IMR-90 (cell line): ENCODE results near the gene ACACA. TPM values are rescaled to one million over a fixed set of nuclear protein-coding genes. Genes with fewer than 3 reads are reported as not detected.

Source experiments
- ATAC-seq: fragments of 200-7000 bp; cut with Tn5 transposase; 2 replicates; pipeline ENCODE4 v1.9.1; 2020; ENCODE audit warnings: low read depth, mild to moderate bottlenecking, moderate library complexity
- BruUV-seq: library from RNA; stranded (reverse); fragments of 400-500 nt; replicated peaks from 2 replicates; lab custom pipeline; 2021; lab: Mats Ljungman, UMichigan
- CTCF ChIA-PET: fragments of 300-600 bp; formaldehyde crosslinking; extraction: SDS; loops from one replicate; lab custom pipeline; 2021; ENCODE audit warnings: antibody characterized with exemption; lab: Yijun Ruan, JAX
- POLR2A ChIA-PET: fragments of 300-600 bp; sonication (Branson Sonifier 250); formaldehyde crosslinking; loops from one replicate; lab custom pipeline; 2022; ENCODE audit warnings: antibody characterized with exemption; ENCODE audit not compliant: unreplicated experiment; lab: Charles Lee
- DNase-seq: peaks from one replicate; pipeline ENCODE4 v3.0.0; 2013
- H2AFZ ChIP-seq: replicated peaks from 2 replicates; pipeline ENCODE3; 2013; ENCODE audit warnings: low read length, mild to moderate bottlenecking; ENCODE audit not compliant: poor library complexity
- H2AK5ac ChIP-seq: 2 replicates; pipeline ENCODE4 v1.6.1; 2013; ENCODE audit warnings: low read depth, low read length, inconsistent platforms
- H2AK9ac ChIP-seq: replicated peaks from 2 replicates; pipeline ENCODE3; 2013; ENCODE audit warnings: mild to moderate bottlenecking, low read depth, low read length, moderate library complexity; ENCODE audit not compliant: poor library complexity
- H2BK120ac ChIP-seq: 2 replicates; pipeline ENCODE4 v1.6.1; 2013; ENCODE audit warnings: low read depth, low read length, inconsistent platforms
- H2BK15ac ChIP-seq: 3 replicates; pipeline ENCODE4 v1.6.1; 2013; ENCODE audit warnings: low read depth, low read length, inconsistent platforms
- H2BK20ac ChIP-seq: 2 replicates; pipeline ENCODE4 v1.6.1; 2013; ENCODE audit warnings: low read depth, mild to moderate bottlenecking, inconsistent platforms, low read length, moderate library complexity
- H2BK5ac ChIP-seq: 2 replicates; pipeline ENCODE4 v1.6.1; 2013; ENCODE audit warnings: mild to moderate bottlenecking, low read depth, low read length, inconsistent platforms; ENCODE audit not compliant: poor library complexity, severe bottlenecking
- H3K14ac ChIP-seq: replicated peaks from 2 replicates; pipeline ENCODE4 v1.6.1; 2013; ENCODE audit warnings: low read depth, low read length, inconsistent platforms
- H3K18ac ChIP-seq: 2 replicates; pipeline ENCODE4 v1.6.1; 2013; ENCODE audit warnings: low read depth, low read length, control low read depth
- H3K23ac ChIP-seq: 2 replicates; pipeline ENCODE4 v1.6.1; 2013; ENCODE audit warnings: low read depth, low read length, inconsistent platforms
- H3K27ac ChIP-seq: 2 replicates; pipeline ENCODE4 v1.5.1; 2013; ENCODE audit warnings: mild to moderate bottlenecking, control low read depth, low read length; ENCODE audit not compliant: insufficient read depth
- H3K27me3 ChIP-seq: 2 replicates; pipeline ENCODE4 v1.6.1; 2013; ENCODE audit warnings: low read length; ENCODE audit not compliant: control insufficient read depth, insufficient read depth
- H3K36me3 ChIP-seq: 2 replicates; pipeline ENCODE4 v1.6.1; 2013; ENCODE audit warnings: low read length, mixed read lengths; ENCODE audit not compliant: control insufficient read depth, insufficient read depth
- H3K4ac ChIP-seq: 2 replicates; pipeline ENCODE4 v1.6.1; 2013; ENCODE audit warnings: low read depth, low read length, inconsistent platforms
- H3K4me1 ChIP-seq: 2 replicates; pipeline ENCODE4 v1.6.1; 2013; ENCODE audit warnings: low read length, mixed read lengths; ENCODE audit not compliant: control insufficient read depth, insufficient read depth
- H3K4me2 ChIP-seq: 2 replicates; pipeline ENCODE4 v1.6.1; 2013; ENCODE audit warnings: low read depth, mild to moderate bottlenecking, control low read depth, low read length, moderate library complexity
- H3K4me3 ChIP-seq: 2 replicates; pipeline ENCODE4 v1.5.1; 2013; ENCODE audit warnings: low read depth, mild to moderate bottlenecking, control low read depth, low read length, moderate library complexity; ENCODE audit not compliant: insufficient read depth
- H3K56ac ChIP-seq: 2 replicates; pipeline ENCODE4 v1.6.1; 2013; ENCODE audit warnings: low read length, inconsistent platforms; ENCODE audit not compliant: insufficient read depth; ENCODE audit errors: extremely low read depth
- H3K79me1 ChIP-seq, 2 experiments: 2 replicates each; pipeline ENCODE4 v1.6.1; 2013; ENCODE audit warnings: low read length in 2 of 2, inconsistent platforms in 1 of 2, low read depth in 1 of 2
- H3K9ac ChIP-seq: 2 replicates; pipeline ENCODE4 v1.6.1; 2013; ENCODE audit warnings: low read depth, low read length, control low read depth
- H3K9me1 ChIP-seq: 2 replicates; pipeline ENCODE4 v1.6.1; 2013; ENCODE audit warnings: low read length, inconsistent platforms; ENCODE audit not compliant: insufficient read depth
- H3K9me3 ChIP-seq: 2 replicates; pipeline ENCODE4 v1.6.1; 2013; ENCODE audit warnings: low read length; ENCODE audit not compliant: control insufficient read depth, insufficient read depth
- H4K20me1 ChIP-seq: 2 replicates; pipeline ENCODE4 v1.6.1; 2013; ENCODE audit warnings: low read length, inconsistent platforms; ENCODE audit not compliant: insufficient read depth
- H4K5ac ChIP-seq: 2 replicates; pipeline ENCODE4 v1.6.1; 2013; ENCODE audit warnings: mild to moderate bottlenecking, low read depth, low read length, control low read depth
- H4K8ac ChIP-seq, 2 experiments: 2 replicates each; pipeline ENCODE4 v1.6.1; 2013; ENCODE audit warnings: low read depth in 2 of 2, low read length in 2 of 2, control low read depth in 1 of 2, inconsistent platforms in 1 of 2
- H4K91ac ChIP-seq: 2 replicates; pipeline ENCODE4 v1.6.1; 2013; ENCODE audit warnings: low read depth, low read length, inconsistent platforms; ENCODE audit not compliant: insufficient read depth
- CEBPB ChIP-seq: IDR thresholded peaks from 2 replicates; pipeline ENCODE4 v1.6.1; 2012; ENCODE audit warnings: low read depth, low read length, improper control_type of control experiment
- CTCF ChIP-seq: conservative IDR thresholded peaks from 2 replicates; pipeline ENCODE4 v1.5.1; 2012; ENCODE audit warnings: mild to moderate bottlenecking, low read depth, low read length, improper control_type of control experiment
- ELK1 ChIP-seq: fragments of 150-350 bp; IDR thresholded peaks from 2 replicates; pipeline ENCODE4 v1.6.1; 2016; ENCODE audit warnings: low read depth, mild to moderate bottlenecking, low read length, moderate library complexity, borderline replicate concordance
- FOS ChIP-seq: fragments of 150-350 bp; IDR thresholded peaks from 2 replicates; pipeline ENCODE4 v1.6.1; 2016; ENCODE audit warnings: low read depth, low read length
- MAFK ChIP-seq: IDR thresholded peaks from 2 replicates; pipeline ENCODE4 v1.6.1; 2012; ENCODE audit warnings: low read depth, low read length, improper control_type of control experiment
- MAZ ChIP-seq: IDR thresholded peaks from 2 replicates; pipeline ENCODE4 v1.6.1; 2012; ENCODE audit warnings: low read depth, mild to moderate bottlenecking, low read length, improper control_type of control experiment, moderate library complexity, borderline replicate concordance
- MXI1 ChIP-seq: IDR thresholded peaks from 2 replicates; pipeline ENCODE4 v1.6.1; 2012; ENCODE audit warnings: low read depth, mild to moderate bottlenecking, low read length, moderate library complexity, borderline replicate concordance
- NFE2L2 ChIP-seq: fragments of 150-350 bp; IDR thresholded peaks from 2 replicates; pipeline ENCODE4 v1.6.1; 2016; ENCODE audit warnings: low read depth, mild to moderate bottlenecking, low read length
- POLR2A ChIP-seq: IDR thresholded peaks from 2 replicates; pipeline ENCODE4 v1.6.1; 2012; ENCODE audit warnings: mild to moderate bottlenecking, low read depth, low read length
- RAD21 ChIP-seq: IDR thresholded peaks from 2 replicates; pipeline ENCODE4 v1.6.1; 2012; ENCODE audit warnings: low read length, improper control_type of control experiment
- RCOR1 ChIP-seq: IDR thresholded peaks from 2 replicates; pipeline ENCODE4 v1.6.1; 2012; ENCODE audit warnings: mild to moderate bottlenecking, low read length, improper control_type of control experiment; ENCODE audit not compliant: insufficient replicate concordance
- RFX5 ChIP-seq: IDR thresholded peaks from 2 replicates; pipeline ENCODE4 v1.8.0; 2012; ENCODE audit warnings: low read depth, mild to moderate bottlenecking, low read length, moderate library complexity
- SMC3 ChIP-seq: fragments of 150-350 bp; IDR thresholded peaks from 2 replicates; pipeline ENCODE4 v1.6.1; 2016; ENCODE audit warnings: low read depth, mild to moderate bottlenecking, antibody characterized with exemption, low read length, moderate library complexity
- USF2 ChIP-seq: fragments of 150-350 bp; IDR thresholded peaks from 2 replicates; pipeline ENCODE4 v1.6.1; 2017; ENCODE audit warnings: mild to moderate bottlenecking, antibody characterized with exemption, low read length, low read depth
- WGBS, 2 experiments: methylation state at CpG; one replicate each; pipeline versions ENCODE4 v1.1.5 to v1.1.7; 2013; ENCODE audit warnings: missing lambda C conversion rate in 2 of 2; ENCODE audit not compliant: insufficient read length in 1 of 2; ENCODE audit errors: extremely low coverage in 2 of 2; 5-methylcytosine and 5-hydroxymethylcytosine counted together
- dilution Hi-C: fragments of 300-500 bp; cut with HindIII; formaldehyde crosslinking; loops from one replicate; pipeline ENCODE4 v1.14.3; 2018; ENCODE audit warnings: low sequenced_read_pairs; ENCODE audit not compliant: unreplicated experiment
- in situ Hi-C: fragments of 300-500 bp; cut with MboI; formaldehyde crosslinking; loops from 3 replicates; pipeline ENCODE4 v1.14.3; 2019; ENCODE audit warnings: low sequenced_read_pairs, inconsistent platforms, mixed read lengths
- intact Hi-C: fragments of 100-400 bp; cut with micrococcal nuclease; formaldehyde crosslinking; loops from 2 replicates; pipeline ENCODE4 v1.10.0; 2022
- polyA plus RNA-seq, 3 experiments: library from polyadenylated mRNA; depleted of rRNA; stranded (reverse); fragments of >200 nt; gene quantifications; 2 replicates each; pipeline ENCODE4 v1.2.3, GENCODE V29; 2012; ENCODE audit warnings: low replicate concordance in 1 of 3
- total RNA-seq: library from RNA; depleted of rRNA; stranded (reverse); fragments of >200 nt; gene quantifications from 2 replicates; pipeline ENCODE4 v1.2.3, GENCODE V29; 2012

ACACA gene
- total and polyA plus RNA-seq, 2 of the 4 experiments (the other 2 are of a cell fraction), result 21.3 to 39.1 TPM

GRCh38 chr17:37103231-37103630 is 303.4 kb downstream of the ACACA start:
- BruUV-seq, result no TSS peak
- no peak for ATAC-seq
- Histone ChIP-seq H4K91ac (no peak overlapping the region), H2BK120ac (no peak overlapping the region), H2BK20ac (no peak overlapping the region), H3K9ac (no peak overlapping the region), H3K9me3 (no peaks in the 10 kb centered on the region), H3K27ac (no peak overlapping the region), H3K27me3 (no peaks in the 10 kb centered on the region), H2AK5ac (no peak overlapping the region), H2AFZ (no peak overlapping the region), H3K79me1 (no peaks in the 10 kb centered on the region), H3K36me3 (peaks cover 11% of the 10 kb centered on the region; the same call in 1 of the 2 replicates), H2AK9ac (no peak overlapping the region), H3K4ac (no peak overlapping the region), H3K18ac (no peak overlapping the region), H2BK15ac (no peak overlapping the region), H4K5ac (no peak overlapping the region), H4K8ac (no peak overlapping the region), H3K4me3 (no peak overlapping the region), H3K4me1 (peaks cover 5% of the 10 kb centered on the region; the same call in 1 of the 2 replicates), H4K20me1 (no peaks in the 10 kb centered on the region), H3K4me2 (no peak overlapping the region), H3K9me1 (no peaks in the 10 kb centered on the region; the same call in 1 of the 2 replicates), H3K14ac (no peak overlapping the region), H3K23ac (no peak overlapping the region), H3K56ac (no peak overlapping the region), H2BK5ac (no peak overlapping the region)
- in situ Hi-C loops (no loop called here), dilution Hi-C loops (no loop called here), intact Hi-C loops (no loop called here)
- no peak for DNase-seq
- WGBS, 2 experiments, result no CpG with 5 or more reads among the region's 4 CpGs
- TF ChIP-seq FOS (no peak), CTCF (no peak), USF2 (no peak), RFX5 (no peak), CEBPB (no peak), POLR2A (no peak), ELK1 (no peak), MAFK (no peak), MXI1 (no peak), NFE2L2 (no peak), RAD21 (no peak), MAZ (no peak), SMC3 (no peak), RCOR1 (no peak)
- CTCF ChIA-PET, result no interaction called here
- POLR2A ChIA-PET, result no interaction called here
